Suprapubic skin (tissue), 4 donors: ENCODE measurements around the gene ALCAM. TPM values are rescaled to one million over a fixed set of nuclear protein-coding genes. Genes with fewer than 3 reads are reported as not detected.

ENCODE experiments used
- DNase-seq, 2 donors: peaks; one replicate each; pipeline ENCODE4 v3.0.0-alpha.2; 2019; ENCODE audit warnings: low spot score in 2 of 2
- H3K27ac ChIP-seq: fragments of 200-600 bp; sonication (generic); one replicate; pipeline ENCODE4 v1.5.1; 2019
- H3K27me3 ChIP-seq: fragments of 200-600 bp; sonication (generic); one replicate; pipeline ENCODE4 v1.5.1; 2019
- H3K36me3 ChIP-seq: fragments of 200-600 bp; sonication (generic); one replicate; pipeline ENCODE4 v1.5.1; 2019
- H3K4me1 ChIP-seq: fragments of 200-600 bp; sonication (generic); one replicate; pipeline ENCODE4 v1.5.1; 2019
- H3K4me3 ChIP-seq: fragments of 200-600 bp; sonication (generic); one replicate; pipeline ENCODE4 v1.5.1; 2019; ENCODE audit warnings: mild to moderate bottlenecking
- H3K9me3 ChIP-seq: fragments of 200-600 bp; sonication (generic); one replicate; pipeline ENCODE4 v1.5.1; 2019
- EP300 ChIP-seq: sonication (generic); formaldehyde crosslinking; IDR thresholded peaks from one replicate; pipeline ENCODE4 v1.6.1; 2017; ENCODE audit warnings: antibody characterized with exemption
- POLR2A ChIP-seq, 2 donors: fragments of 450-650 bp; IDR thresholded peaks; one replicate each; pipeline ENCODE4 v1.6.1; 2017; ENCODE audit warnings: antibody characterized with exemption in 2 of 2, mild to moderate bottlenecking in 2 of 2, moderate library complexity in 2 of 2
- POLR2AphosphoS5 ChIP-seq, 3 donors: sonication (generic); formaldehyde crosslinking; IDR thresholded peaks; one replicate each; pipeline ENCODE4 v1.6.1; 2017; ENCODE audit warnings: antibody characterized with exemption in 3 of 3
- WGBS: methylation state at CpG from one replicate; pipeline ENCODE4 v1.1.5; 2018; 5-methylcytosine and 5-hydroxymethylcytosine counted together
- total RNA-seq, 4 donors: library from RNA; depleted of rRNA; stranded (reverse); fragments of >200 nt; gene quantifications; one replicate each; pipeline ENCODE4 v1.1.0, GENCODE V29; 2016
- TF ChIP-seq, protein P1 (sequence below), 2 donors: fragments of 200-600 bp in 1 of 2; fragments of 450-650 bp in 1 of 2; sonication (generic) in 1 of 2; IDR thresholded peaks; one replicate each; pipeline ENCODE4 v1.5.1; 2016 to 2019; ENCODE audit warnings: antibody characterized with exemption in 2 of 2, mild to moderate bottlenecking in 1 of 2, moderate library complexity in 1 of 2

ALCAM gene
- total RNA-seq, 4 donors from 2014 or later, result 27.6 to 65.5 (median 42.1) TPM

DNA sequence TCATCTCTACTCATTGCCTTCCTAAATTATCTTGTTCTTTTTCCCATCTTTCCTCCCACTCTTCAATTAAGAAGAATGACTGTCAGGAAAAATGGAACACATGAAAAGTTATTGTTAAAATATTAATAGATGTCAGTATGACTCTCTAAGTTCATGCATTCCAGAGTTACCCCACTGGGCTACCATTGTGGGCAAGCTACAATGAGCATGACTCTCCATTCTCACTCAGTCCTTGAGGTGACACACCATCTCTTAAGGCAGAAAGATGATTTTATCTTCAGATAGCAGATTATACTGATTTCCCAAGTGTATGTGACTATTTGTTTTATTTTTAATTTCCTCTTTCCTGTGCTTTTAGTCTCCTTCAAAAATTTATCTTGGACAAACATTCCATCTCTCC is 144.3 kb downstream of the ALCAM start:
- Histone ChIP-seq H3K4me1 (no peaks in the 10 kb centered on the region), H3K27ac (no peak overlapping the region), H3K36me3 (no peaks in the 10 kb centered on the region), H3K4me3 (no peak overlapping the region), H3K27me3 (no peaks in the 10 kb centered on the region), H3K9me3 (no peaks in the 10 kb centered on the region)
- no peak for DNase-seq
- no peak for TF ChIP-seq POLR2A (IDR thresholded peaks at IDR 0.05)
- TF ChIP-seq POLR2AphosphoS5 (IDR thresholded peaks at IDR 0.05), result no peak
- TF ChIP-seq, protein P1, sequence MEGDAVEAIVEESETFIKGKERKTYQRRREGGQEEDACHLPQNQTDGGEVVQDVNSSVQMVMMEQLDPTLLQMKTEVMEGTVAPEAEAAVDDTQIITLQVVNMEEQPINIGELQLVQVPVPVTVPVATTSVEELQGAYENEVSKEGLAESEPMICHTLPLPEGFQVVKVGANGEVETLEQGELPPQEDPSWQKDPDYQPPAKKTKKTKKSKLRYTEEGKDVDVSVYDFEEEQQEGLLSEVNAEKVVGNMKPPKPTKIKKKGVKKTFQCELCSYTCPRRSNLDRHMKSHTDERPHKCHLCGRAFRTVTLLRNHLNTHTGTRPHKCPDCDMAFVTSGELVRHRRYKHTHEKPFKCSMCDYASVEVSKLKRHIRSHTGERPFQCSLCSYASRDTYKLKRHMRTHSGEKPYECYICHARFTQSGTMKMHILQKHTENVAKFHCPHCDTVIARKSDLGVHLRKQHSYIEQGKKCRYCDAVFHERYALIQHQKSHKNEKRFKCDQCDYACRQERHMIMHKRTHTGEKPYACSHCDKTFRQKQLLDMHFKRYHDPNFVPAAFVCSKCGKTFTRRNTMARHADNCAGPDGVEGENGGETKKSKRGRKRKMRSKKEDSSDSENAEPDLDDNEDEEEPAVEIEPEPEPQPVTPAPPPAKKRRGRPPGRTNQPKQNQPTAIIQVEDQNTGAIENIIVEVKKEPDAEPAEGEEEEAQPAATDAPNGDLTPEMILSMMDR (IDR thresholded peaks at IDR 0.05), result no peak
- no peak for TF ChIP-seq EP300

DNA sequence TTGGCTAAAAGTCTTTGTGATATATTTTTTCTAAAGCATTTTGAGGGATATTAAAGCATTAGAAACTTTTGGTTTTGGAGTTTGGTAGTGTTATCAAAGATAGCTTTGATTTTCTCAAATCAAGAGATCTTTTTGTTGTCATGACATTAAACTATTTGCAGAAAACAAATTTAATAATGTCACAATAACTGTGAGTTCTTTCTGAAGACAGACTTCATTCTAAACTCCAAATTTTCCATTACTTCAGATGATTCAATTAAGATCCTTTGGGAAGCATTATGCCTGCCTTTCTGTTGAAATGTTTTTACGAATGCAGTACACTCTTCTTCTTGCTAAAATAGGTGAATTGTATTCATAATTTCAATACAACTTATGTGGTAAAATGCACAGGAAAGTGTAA is 145.4 kb downstream of the ALCAM start:
- Histone ChIP-seq H3K27me3 (no peaks in the 10 kb centered on the region), H3K27ac (no peak overlapping the region), H3K4me3 (no peak overlapping the region), H3K4me1 (no peaks in the 10 kb centered on the region), H3K36me3 (no peaks in the 10 kb centered on the region), H3K9me3 (no peaks in the 10 kb centered on the region)
- no peak for DNase-seq
- TF ChIP-seq POLR2A (IDR thresholded peaks at IDR 0.05), result no peak
- TF ChIP-seq, protein P1 (IDR thresholded peaks at IDR 0.05), result no peak
- TF ChIP-seq EP300, result no peak
- TF ChIP-seq POLR2AphosphoS5 (IDR thresholded peaks at IDR 0.05), result no peak
- WGBS, result 70% methylated on average over 1 of the region's 1 CpG

DNA sequence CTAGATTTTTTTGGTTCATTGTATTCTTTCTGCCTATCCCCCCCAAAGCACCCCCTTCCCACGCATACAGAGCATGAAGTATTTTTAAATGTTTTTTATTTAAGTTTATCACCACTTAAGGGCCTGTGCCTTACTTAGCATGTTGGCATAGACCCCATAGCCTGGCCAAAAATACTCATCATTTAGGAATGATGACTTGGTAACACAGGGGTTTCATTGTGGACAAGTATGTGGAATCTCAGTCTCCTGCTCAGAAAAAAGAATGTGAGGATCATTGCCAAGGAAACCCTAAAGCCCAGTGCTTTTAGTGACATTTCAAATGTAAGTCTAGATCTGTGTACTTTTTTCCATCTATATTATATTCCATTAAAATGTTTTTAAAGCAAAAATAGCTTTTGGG is 146.3 kb downstream of the ALCAM start:
- WGBS, result 84% methylated on average over 1 of the region's 1 CpG
- TF ChIP-seq EP300 (no peak), POLR2AphosphoS5 (IDR thresholded peaks at IDR 0.05) (no peak), POLR2A (IDR thresholded peaks at IDR 0.05) (no peak)
- TF ChIP-seq, protein P1 (IDR thresholded peaks at IDR 0.05), result no peak
- Histone ChIP-seq H3K9me3 (no peaks in the 10 kb centered on the region), H3K36me3 (no peaks in the 10 kb centered on the region), H3K27me3 (no peaks in the 10 kb centered on the region), H3K4me3 (no peak overlapping the region), H3K27ac (no peak overlapping the region), H3K4me1 (no peaks in the 10 kb centered on the region)
- no peak for DNase-seq

DNA sequence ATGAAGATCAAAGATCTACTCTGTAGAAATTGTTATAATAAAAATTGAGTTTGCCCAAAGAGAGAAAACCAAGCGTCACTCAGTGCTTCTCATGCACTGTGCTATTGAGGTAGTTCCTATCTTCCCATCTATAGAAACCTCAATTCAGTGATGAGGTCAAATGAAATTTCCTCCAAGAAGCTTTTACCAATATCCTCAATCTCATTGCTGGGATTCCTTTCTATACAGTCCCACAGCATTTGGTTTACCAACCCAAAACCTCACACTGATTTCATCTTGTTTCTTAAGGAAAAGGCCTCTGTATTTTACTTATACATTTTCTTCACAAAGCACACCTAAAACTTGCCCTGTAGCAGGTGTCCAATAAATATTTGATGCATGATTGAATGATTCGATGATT is 147.2 kb downstream of the ALCAM start:
- H3K27ac ChIP-seq, result no peak overlapping the region
- DNase-seq, result no peak
- H3K9me3 ChIP-seq, result no peaks in the 10 kb centered on the region
- 91% methylated on average over 2 of the region's 2 CpGs for WGBS
- no peaks in the 10 kb centered on the region for H3K4me1 ChIP-seq
- TF ChIP-seq EP300, result no peak
- TF ChIP-seq, protein P1 (IDR thresholded peaks at IDR 0.05), result no peak
- TF ChIP-seq POLR2AphosphoS5 (IDR thresholded peaks at IDR 0.05), result no peak
- no peak for TF ChIP-seq POLR2A (IDR thresholded peaks at IDR 0.05)
- H3K36me3 ChIP-seq, result no peaks in the 10 kb centered on the region
- no peak overlapping the region for H3K4me3 ChIP-seq
- no peaks in the 10 kb centered on the region for H3K27me3 ChIP-seq

DNA sequence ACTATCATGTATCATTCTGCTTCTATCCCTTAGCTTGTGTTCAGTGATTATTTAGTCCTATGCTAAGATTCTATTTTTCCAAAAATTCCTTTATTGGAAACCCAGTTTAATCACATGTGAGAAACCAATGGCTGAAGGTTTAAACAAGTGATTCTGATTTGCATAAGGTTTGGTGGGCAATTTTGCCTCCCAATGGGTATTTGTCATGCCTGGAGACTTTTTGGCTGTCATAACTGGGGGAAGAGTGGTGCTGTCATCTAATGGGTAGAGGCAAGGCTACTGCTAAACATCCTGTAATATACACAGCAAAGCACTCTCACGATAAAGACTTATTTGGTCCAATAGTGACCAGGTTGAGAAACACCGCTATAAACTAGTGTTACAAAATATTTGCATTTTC is 148.7 kb downstream of the ALCAM start:
- Histone ChIP-seq H3K36me3 (no peaks in the 10 kb centered on the region), H3K27ac (no peak overlapping the region), H3K9me3 (no peaks in the 10 kb centered on the region), H3K4me3 (no peak overlapping the region), H3K4me1 (no peaks in the 10 kb centered on the region), H3K27me3 (no peaks in the 10 kb centered on the region)
- TF ChIP-seq, protein P1 (IDR thresholded peaks at IDR 0.05), result no peak
- TF ChIP-seq POLR2A (IDR thresholded peaks at IDR 0.05) (no peak), EP300 (no peak), POLR2AphosphoS5 (IDR thresholded peaks at IDR 0.05) (no peak)
- DNase-seq, result no peak
- 94% methylated on average over 2 of the region's 2 CpGs for WGBS
